SK-N-SH treated with all-trans-retinoic acid at 6 μM for 48 hours (cell line): Measurements from ENCODE around the gene PBX1.

Experiments
- ATAC-seq: fragments of 200-7000 bp; cut with Tn5 transposase; 3 replicates; pipeline ENCODE4 v1.9.1; 2020; ENCODE audit warnings: mild to moderate bottlenecking, moderate library complexity
- ARNTL ChIP-seq: fragments of 450-650 bp; formaldehyde crosslinking; IDR thresholded peaks from 2 replicates; pipeline ENCODE4 v1.5.0; 2020; ENCODE audit warnings: low read depth, mild to moderate bottlenecking, moderate library complexity, borderline replicate concordance
- BACH2 ChIP-seq: fragments of 250-450 bp; sonication (Bioruptor Pico); IDR thresholded peaks from 2 replicates; pipeline ENCODE4 v1.9.0; 2021; ENCODE audit warnings: mild to moderate bottlenecking, borderline replicate concordance
- CSDC2 ChIP-seq: fragments of 250-450 bp; sonication (Bioruptor Pico); IDR thresholded peaks from 2 replicates; pipeline ENCODE4 v1.5.0; 2020; ENCODE audit warnings: mild to moderate bottlenecking, moderate library complexity
- ESRRG ChIP-seq: fragments of 250-450 bp; sonication (Bioruptor Pico); IDR thresholded peaks from 2 replicates; pipeline ENCODE4 v1.6.1; 2021; ENCODE audit warnings: mild to moderate bottlenecking
- ISL1 ChIP-seq: fragments of 250-450 bp; sonication (Bioruptor Pico); IDR thresholded peaks from 2 replicates; pipeline ENCODE4 v2.1.2; 2022; ENCODE audit warnings: mild to moderate bottlenecking, moderate library complexity
- OSR1 ChIP-seq: fragments of 250-450 bp; sonication (Bioruptor Pico); IDR thresholded peaks from 2 replicates; pipeline ENCODE4 v1.8.0; 2022; ENCODE audit warnings: moderate library complexity, mild to moderate bottlenecking, inconsistent platforms
- PPARA ChIP-seq: fragments of 250-450 bp; sonication (Bioruptor Pico); IDR thresholded peaks from 2 replicates; pipeline ENCODE4 v1.5.0; 2020; ENCODE audit warnings: mild to moderate bottlenecking, borderline replicate concordance
- RARB ChIP-seq: fragments of 250-450 bp; sonication (Bioruptor Pico); IDR thresholded peaks from 2 replicates; pipeline ENCODE4 v1.8.0; 2021; ENCODE audit warnings: mild to moderate bottlenecking, moderate library complexity
- SNAI2 ChIP-seq: fragments of 250-450 bp; sonication (Bioruptor Pico); IDR thresholded peaks from 2 replicates; pipeline ENCODE4 v1.5.0; 2020; ENCODE audit warnings: mild to moderate bottlenecking, moderate library complexity
- TCF4 ChIP-seq: fragments of 250-450 bp; sonication (Bioruptor Pico); IDR thresholded peaks from 2 replicates; pipeline ENCODE4 v1.8.0; 2021; ENCODE audit warnings: mild to moderate bottlenecking, moderate library complexity, borderline replicate concordance
- TOX ChIP-seq: fragments of 250-450 bp; sonication (Bioruptor Pico); IDR thresholded peaks from 2 replicates; pipeline ENCODE4 v1.8.0; 2021; ENCODE audit warnings: mild to moderate bottlenecking, moderate library complexity, borderline replicate concordance
- ZC3H10 ChIP-seq: fragments of 250-450 bp; sonication (Bioruptor Pico); IDR thresholded peaks from 2 replicates; pipeline ENCODE4 v1.5.1; 2021; ENCODE audit warnings: mild to moderate bottlenecking, moderate library complexity
- ZFP3 ChIP-seq: fragments of 250-450 bp; sonication (Bioruptor Pico); IDR thresholded peaks from 2 replicates; pipeline ENCODE4 v1.5.0; 2020; ENCODE audit warnings: mild to moderate bottlenecking, moderate library complexity
- ZFP30 ChIP-seq: fragments of 450-650 bp; formaldehyde crosslinking; IDR thresholded peaks from 2 replicates; pipeline ENCODE4 v1.5.0; 2022; ENCODE audit warnings: mild to moderate bottlenecking, moderate library complexity
- ZNF565 ChIP-seq: fragments of 450-650 bp; formaldehyde crosslinking; conservative IDR thresholded peaks from 2 replicates; pipeline ENCODE4 v1.5.0; 2020; ENCODE audit warnings: low read depth, mild to moderate bottlenecking, moderate library complexity
- ZNF70 ChIP-seq: fragments of 450-650 bp; formaldehyde crosslinking; IDR thresholded peaks from 2 replicates; pipeline ENCODE4 v1.5.0; 2020; ENCODE audit warnings: mild to moderate bottlenecking, moderate library complexity
- ZNF8 ChIP-seq: fragments of 450-650 bp; formaldehyde crosslinking; IDR thresholded peaks from 2 replicates; pipeline ENCODE4 v1.5.0; 2020; ENCODE audit warnings: mild to moderate bottlenecking, moderate library complexity
- TF ChIP-seq, protein P1 (sequence below): fragments of 250-450 bp; sonication (Bioruptor Pico); IDR thresholded peaks from 2 replicates; pipeline ENCODE4 v1.5.1; 2021; ENCODE audit warnings: mild to moderate bottlenecking, moderate library complexity
- TF ChIP-seq, protein P2 (sequence below): fragments of 250-450 bp; sonication (Bioruptor Pico); IDR thresholded peaks from 2 replicates; pipeline ENCODE4 v1.8.0; 2021; ENCODE audit warnings: low read depth, mild to moderate bottlenecking, moderate library complexity, borderline replicate concordance
- TF ChIP-seq, protein P3 (sequence below): fragments of 250-450 bp; sonication (Bioruptor Pico); IDR thresholded peaks from 2 replicates; pipeline ENCODE4 v1.8.0; 2020; ENCODE audit warnings: mild to moderate bottlenecking, moderate library complexity, borderline replicate concordance
- TF ChIP-seq, protein P4 (sequence below): fragments of 250-450 bp; sonication (Bioruptor Pico); IDR thresholded peaks from 2 replicates; pipeline ENCODE4 v1.5.0; 2020; ENCODE audit warnings: mild to moderate bottlenecking, moderate library complexity
- TF ChIP-seq, protein P5 (sequence below): fragments of 250-450 bp; sonication (Bioruptor Pico); IDR thresholded peaks from 2 replicates; pipeline ENCODE4 v1.5.1; 2020; ENCODE audit warnings: low read depth, mild to moderate bottlenecking, moderate library complexity

The PBX1 gene

DNA sequence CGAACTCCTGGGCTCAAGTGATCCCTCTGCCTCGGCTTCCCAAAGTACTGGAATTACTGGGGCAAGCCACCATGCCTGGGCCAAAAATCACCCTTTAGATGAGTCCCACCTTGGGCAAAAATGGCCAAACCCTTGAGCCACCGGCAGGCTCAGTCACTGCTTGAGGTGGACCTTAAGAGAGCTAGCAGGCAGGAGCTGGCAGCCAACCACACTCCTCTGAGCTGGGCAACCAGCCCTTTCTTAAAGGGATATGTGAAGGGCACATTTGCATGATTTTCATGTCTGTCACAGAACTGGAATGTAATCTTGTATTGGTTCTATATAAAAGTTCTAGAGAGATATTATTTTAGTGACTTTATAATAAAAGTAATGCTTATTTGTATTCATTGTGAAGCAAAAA is 316.5 kb downstream of the PBX1 start:
- TF ChIP-seq, protein P1, sequence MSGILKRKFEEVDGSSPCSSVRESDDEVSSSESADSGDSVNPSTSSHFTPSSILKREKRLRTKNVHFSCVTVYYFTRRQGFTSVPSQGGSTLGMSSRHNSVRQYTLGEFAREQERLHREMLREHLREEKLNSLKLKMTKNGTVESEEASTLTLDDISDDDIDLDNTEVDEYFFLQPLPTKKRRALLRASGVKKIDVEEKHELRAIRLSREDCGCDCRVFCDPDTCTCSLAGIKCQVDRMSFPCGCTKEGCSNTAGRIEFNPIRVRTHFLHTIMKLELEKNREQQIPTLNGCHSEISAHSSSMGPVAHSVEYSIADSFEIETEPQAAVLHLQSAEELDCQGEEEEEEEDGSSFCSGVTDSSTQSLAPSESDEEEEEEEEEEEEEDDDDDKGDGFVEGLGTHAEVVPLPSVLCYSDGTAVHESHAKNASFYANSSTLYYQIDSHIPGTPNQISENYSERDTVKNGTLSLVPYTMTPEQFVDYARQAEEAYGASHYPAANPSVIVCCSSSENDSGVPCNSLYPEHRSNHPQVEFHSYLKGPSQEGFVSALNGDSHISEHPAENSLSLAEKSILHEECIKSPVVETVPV = no peak
- no peak for TF ChIP-seq SNAI2 (CRISPR knock-in tag)
- TF ChIP-seq, protein P2, sequence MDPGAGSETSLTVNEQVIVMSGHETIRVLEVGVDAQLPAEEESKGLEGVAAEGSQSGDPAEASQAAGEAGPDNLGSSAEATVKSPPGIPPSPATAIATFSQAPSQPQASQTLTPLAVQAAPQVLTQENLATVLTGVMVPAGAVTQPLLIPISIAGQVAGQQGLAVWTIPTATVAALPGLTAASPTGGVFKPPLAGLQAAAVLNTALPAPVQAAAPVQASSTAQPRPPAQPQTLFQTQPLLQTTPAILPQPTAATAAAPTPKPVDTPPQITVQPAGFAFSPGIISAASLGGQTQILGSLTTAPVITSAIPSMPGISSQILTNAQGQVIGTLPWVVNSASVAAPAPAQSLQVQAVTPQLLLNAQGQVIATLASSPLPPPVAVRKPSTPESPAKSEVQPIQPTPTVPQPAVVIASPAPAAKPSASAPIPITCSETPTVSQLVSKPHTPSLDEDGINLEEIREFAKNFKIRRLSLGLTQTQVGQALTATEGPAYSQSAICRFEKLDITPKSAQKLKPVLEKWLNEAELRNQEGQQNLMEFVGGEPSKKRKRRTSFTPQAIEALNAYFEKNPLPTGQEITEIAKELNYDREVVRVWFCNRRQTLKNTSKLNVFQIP = no peak
- TF ChIP-seq ZNF8 (CRISPR knock-in tag) = no peak
- TF ChIP-seq, protein P3, sequence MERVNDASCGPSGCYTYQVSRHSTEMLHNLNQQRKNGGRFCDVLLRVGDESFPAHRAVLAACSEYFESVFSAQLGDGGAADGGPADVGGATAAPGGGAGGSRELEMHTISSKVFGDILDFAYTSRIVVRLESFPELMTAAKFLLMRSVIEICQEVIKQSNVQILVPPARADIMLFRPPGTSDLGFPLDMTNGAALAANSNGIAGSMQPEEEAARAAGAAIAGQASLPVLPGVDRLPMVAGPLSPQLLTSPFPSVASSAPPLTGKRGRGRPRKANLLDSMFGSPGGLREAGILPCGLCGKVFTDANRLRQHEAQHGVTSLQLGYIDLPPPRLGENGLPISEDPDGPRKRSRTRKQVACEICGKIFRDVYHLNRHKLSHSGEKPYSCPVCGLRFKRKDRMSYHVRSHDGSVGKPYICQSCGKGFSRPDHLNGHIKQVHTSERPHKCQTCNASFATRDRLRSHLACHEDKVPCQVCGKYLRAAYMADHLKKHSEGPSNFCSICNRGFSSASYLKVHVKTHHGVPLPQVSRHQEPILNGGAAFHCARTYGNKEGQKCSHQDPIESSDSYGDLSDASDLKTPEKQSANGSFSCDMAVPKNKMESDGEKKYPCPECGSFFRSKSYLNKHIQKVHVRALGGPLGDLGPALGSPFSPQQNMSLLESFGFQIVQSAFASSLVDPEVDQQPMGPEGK (CRISPR knock-in tag) = no peak
- TF ChIP-seq RARB (CRISPR knock-in tag) = no peak
- TF ChIP-seq ISL1 (CRISPR knock-in tag) = no peak
- TF ChIP-seq CSDC2 (CRISPR knock-in tag) = no peak
- no peak for TF ChIP-seq ZNF565
- TF ChIP-seq ARNTL (CRISPR knock-in tag) = no peak
- no peak for TF ChIP-seq TCF4 (CRISPR knock-in tag)
- TF ChIP-seq PPARA (CRISPR knock-in tag) = no peak
- no peak for TF ChIP-seq ZNF70
- TF ChIP-seq, protein P4, sequence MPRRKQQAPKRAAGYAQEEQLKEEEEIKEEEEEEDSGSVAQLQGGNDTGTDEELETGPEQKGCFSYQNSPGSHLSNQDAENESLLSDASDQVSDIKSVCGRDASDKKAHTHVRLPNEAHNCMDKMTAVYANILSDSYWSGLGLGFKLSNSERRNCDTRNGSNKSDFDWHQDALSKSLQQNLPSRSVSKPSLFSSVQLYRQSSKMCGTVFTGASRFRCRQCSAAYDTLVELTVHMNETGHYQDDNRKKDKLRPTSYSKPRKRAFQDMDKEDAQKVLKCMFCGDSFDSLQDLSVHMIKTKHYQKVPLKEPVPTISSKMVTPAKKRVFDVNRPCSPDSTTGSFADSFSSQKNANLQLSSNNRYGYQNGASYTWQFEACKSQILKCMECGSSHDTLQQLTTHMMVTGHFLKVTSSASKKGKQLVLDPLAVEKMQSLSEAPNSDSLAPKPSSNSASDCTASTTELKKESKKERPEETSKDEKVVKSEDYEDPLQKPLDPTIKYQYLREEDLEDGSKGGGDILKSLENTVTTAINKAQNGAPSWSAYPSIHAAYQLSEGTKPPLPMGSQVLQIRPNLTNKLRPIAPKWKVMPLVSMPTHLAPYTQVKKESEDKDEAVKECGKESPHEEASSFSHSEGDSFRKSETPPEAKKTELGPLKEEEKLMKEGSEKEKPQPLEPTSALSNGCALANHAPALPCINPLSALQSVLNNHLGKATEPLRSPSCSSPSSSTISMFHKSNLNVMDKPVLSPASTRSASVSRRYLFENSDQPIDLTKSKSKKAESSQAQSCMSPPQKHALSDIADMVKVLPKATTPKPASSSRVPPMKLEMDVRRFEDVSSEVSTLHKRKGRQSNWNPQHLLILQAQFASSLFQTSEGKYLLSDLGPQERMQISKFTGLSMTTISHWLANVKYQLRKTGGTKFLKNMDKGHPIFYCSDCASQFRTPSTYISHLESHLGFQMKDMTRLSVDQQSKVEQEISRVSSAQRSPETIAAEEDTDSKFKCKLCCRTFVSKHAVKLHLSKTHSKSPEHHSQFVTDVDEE (CRISPR knock-in tag) = no peak
- no peak for TF ChIP-seq TOX (CRISPR knock-in tag)
- no peak for TF ChIP-seq ZFP30
- TF ChIP-seq, protein P5, sequence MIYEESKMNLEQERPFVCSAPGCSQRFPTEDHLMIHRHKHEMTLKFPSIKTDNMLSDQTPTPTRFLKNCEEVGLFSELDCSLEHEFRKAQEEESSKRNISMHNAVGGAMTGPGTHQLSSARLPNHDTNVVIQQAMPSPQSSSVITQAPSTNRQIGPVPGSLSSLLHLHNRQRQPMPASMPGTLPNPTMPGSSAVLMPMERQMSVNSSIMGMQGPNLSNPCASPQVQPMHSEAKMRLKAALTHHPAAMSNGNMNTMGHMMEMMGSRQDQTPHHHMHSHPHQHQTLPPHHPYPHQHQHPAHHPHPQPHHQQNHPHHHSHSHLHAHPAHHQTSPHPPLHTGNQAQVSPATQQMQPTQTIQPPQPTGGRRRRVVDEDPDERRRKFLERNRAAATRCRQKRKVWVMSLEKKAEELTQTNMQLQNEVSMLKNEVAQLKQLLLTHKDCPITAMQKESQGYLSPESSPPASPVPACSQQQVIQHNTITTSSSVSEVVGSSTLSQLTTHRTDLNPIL (CRISPR knock-in tag) = no peak
- TF ChIP-seq ESRRG = no peak
- TF ChIP-seq ZFP3 (CRISPR knock-in tag) = no peak
- no peak for ATAC-seq

GRCh38 chr1:164876398-164877116 is 317.6 kb downstream of the PBX1 start:
- ATAC-seq = no peak
- no peak for TF ChIP-seq ZFP30
- no peak for TF ChIP-seq SNAI2 (CRISPR knock-in tag)
- TF ChIP-seq OSR1 (CRISPR knock-in tag) = no peak
- TF ChIP-seq ZC3H10 = no peak
- TF ChIP-seq, protein P2 = no peak
- no peak for TF ChIP-seq ARNTL (CRISPR knock-in tag)
- no peak for TF ChIP-seq BACH2
- TF ChIP-seq, protein P1 = no peak
- TF ChIP-seq, protein P3 (CRISPR knock-in tag) = no peak
- no peak for TF ChIP-seq RARB (CRISPR knock-in tag)
- no peak for TF ChIP-seq PPARA (CRISPR knock-in tag)
